Cardiac fibroblast (primary cell): Measurements from ENCODE around the gene ZXDC.
A peak's percentile ranks its signal among the peaks of the same experiment; 100 is the strongest.

Source experiments
- DNase-seq, 2 donors: peaks; one replicate each; pipeline versions ENCODE4 v3.0.0 to v3.0.0-alpha.2; 2010; ENCODE audit warnings: low read depth in 2 of 2
- H3K4me3 ChIP-seq, 2 donors: replicated peaks in 1 of 2; 1 replicate in 1 of 2; 2 replicates in 1 of 2; pipeline ENCODE4 v1.5.1; 2011; ENCODE audit warnings: low read depth in 2 of 2, low read length in 2 of 2, mild to moderate bottlenecking in 2 of 2, moderate library complexity in 1 of 2
- CTCF ChIP-seq: IDR thresholded peaks from one replicate; pipeline ENCODE4 v1.5.1; 2011; ENCODE audit warnings: low read depth, mild to moderate bottlenecking, low read length, inconsistent platforms

ZXDC gene

GRCh38 chr3:126442094-126442855, 33.4 kb downstream of the ZXDC start:
- DNase-seq = peak in 1 of 2 donors; percentile 22
- no peak overlapping the region for H3K4me3 ChIP-seq
- TF ChIP-seq CTCF = no peak

- DNase-seq = no peak
- no peak overlapping the region for H3K4me3 ChIP-seq
- no peak for TF ChIP-seq CTCF
Measured at GRCh38 chr3:126441256-126441880, 34.3 kb downstream of the ZXDC start.

DNA sequence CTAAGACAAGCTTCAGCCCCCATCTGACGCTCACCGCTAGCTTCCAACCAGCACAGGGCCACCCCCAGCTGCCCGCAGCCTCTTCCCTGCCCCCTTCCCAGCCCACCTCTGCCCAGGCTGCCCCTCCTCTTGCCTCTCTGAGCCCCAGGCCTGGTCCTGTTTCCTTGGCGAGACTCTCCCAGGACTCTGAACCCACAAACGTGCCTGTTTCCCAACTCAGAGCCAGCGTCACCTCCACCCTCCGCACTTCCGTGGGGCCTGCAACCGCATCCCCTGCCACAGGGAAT, 35.0 kb downstream of the ZXDC start:
- no peak for TF ChIP-seq CTCF
- H3K4me3 ChIP-seq = no peak overlapping the region
- no peak for DNase-seq

- H3K4me3 ChIP-seq = no peak overlapping the region
- no peak for TF ChIP-seq CTCF
- no peak for DNase-seq
Measured at GRCh38 chr3:126439968-126440708, 35.6 kb downstream of the ZXDC start.

GRCh38 chr3:126439346-126439967, 36.2 kb downstream of the ZXDC start:
- no peak for DNase-seq
- no peak overlapping the region for H3K4me3 ChIP-seq
- TF ChIP-seq CTCF = no peak

- H3K4me3 ChIP-seq = no peak overlapping the region
- no peak for TF ChIP-seq CTCF
- DNase-seq = no peak
Measured at GRCh38 chr3:126438746-126439145, 36.9 kb downstream of the ZXDC start.
